Sigmoid colon (tissue), 4 donors: Measurements from ENCODE around the gene NOP16.

Experiments
- POLR2AphosphoS5 ChIP-seq, 4 donors: sonication (generic); formaldehyde crosslinking; IDR thresholded peaks; one replicate each; pipeline ENCODE4 v1.6.1; 2017; ENCODE audit warnings: antibody characterized with exemption in 4 of 4
- TF ChIP-seq, protein P1 (sequence below), 4 experiments: fragments of 450-650 bp in 3 of 4; fragments of 200-600 bp in 1 of 4; IDR thresholded peaks; one replicate each; pipeline ENCODE4 v1.5.1; 2016 to 2019; ENCODE audit warnings: antibody characterized with exemption in 4 of 4, mild to moderate bottlenecking in 3 of 4, moderate library complexity in 2 of 4

DNA sequence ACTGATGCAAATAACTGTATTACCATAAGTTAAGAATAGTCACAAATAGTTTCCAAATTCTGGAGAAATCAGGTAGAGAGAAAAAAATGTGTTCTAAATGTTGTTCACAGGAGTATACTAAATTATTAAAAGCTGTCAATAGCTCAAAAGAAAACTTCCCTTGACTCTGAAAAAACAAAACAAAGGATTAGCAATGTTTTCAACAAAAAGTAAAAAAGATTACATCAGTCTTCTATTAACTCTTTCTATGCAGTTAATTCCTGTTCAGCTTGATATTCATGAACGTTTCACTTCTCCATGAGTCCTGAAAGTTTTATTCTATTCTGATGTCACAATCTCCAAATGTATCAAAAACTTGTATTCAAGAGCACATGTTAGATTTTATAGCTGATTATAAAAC is 37.4 kb upstream of the NOP16 start:
- TF ChIP-seq, protein P1, sequence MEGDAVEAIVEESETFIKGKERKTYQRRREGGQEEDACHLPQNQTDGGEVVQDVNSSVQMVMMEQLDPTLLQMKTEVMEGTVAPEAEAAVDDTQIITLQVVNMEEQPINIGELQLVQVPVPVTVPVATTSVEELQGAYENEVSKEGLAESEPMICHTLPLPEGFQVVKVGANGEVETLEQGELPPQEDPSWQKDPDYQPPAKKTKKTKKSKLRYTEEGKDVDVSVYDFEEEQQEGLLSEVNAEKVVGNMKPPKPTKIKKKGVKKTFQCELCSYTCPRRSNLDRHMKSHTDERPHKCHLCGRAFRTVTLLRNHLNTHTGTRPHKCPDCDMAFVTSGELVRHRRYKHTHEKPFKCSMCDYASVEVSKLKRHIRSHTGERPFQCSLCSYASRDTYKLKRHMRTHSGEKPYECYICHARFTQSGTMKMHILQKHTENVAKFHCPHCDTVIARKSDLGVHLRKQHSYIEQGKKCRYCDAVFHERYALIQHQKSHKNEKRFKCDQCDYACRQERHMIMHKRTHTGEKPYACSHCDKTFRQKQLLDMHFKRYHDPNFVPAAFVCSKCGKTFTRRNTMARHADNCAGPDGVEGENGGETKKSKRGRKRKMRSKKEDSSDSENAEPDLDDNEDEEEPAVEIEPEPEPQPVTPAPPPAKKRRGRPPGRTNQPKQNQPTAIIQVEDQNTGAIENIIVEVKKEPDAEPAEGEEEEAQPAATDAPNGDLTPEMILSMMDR (IDR thresholded peaks at IDR 0.05): no peak
- TF ChIP-seq POLR2AphosphoS5 (IDR thresholded peaks at IDR 0.05): no peak
